ENCODE data around the gene ADGRG3. TPM values are rescaled to one million over a fixed set of nuclear protein-coding genes. Genes with fewer than 3 reads are reported as not detected.

ADGRG3 gene
- total and polyA plus RNA-seq, 11 donors = 0.12 to 1.4 (median 0.53) TPM

DNA sequence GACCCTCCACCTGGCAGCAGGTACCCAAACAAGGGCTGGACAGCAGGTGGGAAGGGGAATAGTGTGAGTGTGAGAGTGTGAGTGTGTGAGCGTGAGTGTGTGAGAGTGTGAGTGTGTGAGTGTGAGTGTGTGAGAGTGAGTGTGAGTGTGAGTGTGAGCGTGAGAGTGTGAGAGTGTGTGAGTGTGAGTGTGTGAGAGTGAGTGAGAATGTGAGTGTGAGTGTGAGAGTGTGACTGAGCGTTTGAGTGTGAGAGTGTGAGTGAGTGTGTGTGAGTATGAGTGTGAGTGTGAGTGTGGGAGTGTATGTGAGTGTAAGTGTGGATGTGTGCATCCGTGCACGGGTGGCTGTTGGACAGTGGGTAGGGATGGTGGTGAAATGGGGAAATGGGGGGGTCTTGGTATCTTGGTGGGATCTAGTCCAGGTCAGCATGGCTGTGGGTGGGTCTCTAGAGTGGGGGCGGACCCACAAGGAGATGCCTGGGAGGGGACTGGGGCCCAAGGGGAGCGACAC lies 39.3 kb upstream of the ADGRG3 start:
- peak in 1 of 4 donors; percentile 8 for ATAC-seq
- WGBS, 4 donors = 49 to 61% (median 55%) methylated on average over 6 to 7 of the region's 7 CpGs
- H3K9me3 ChIP-seq = no peaks in the 10 kb centered on the region
- intact Hi-C loops (cut with DNase I) = loop anchor here in 2 of 10 donors (1.0 to 2.0 kb wide), 2 partner anchors 20 kb away; no protein-coding TSS in a partner anchor
- H3K27me3 ChIP-seq = peaks cover 0 to 17% (median 0%) of the 10 kb centered on the region in 9 donors
- peak overlapping the region; percentile 70 to 93 (median 85) for H3K27ac ChIP-seq
- no peak for DNase-seq
- peak overlapping the region; percentile 42 to 65 (median 59) for H3K4me3 ChIP-seq
- H3K36me3 ChIP-seq = no peaks in the 10 kb centered on the region
- TF ChIP-seq POLR2A (IDR thresholded peaks at IDR 0.05) = no peak
- no peak for TF ChIP-seq CTCF (IDR thresholded peaks at IDR 0.05)
- H3K4me1 ChIP-seq = peaks cover 5 to 54% (median 32%) of the 10 kb centered on the region in 12 donors

DNA sequence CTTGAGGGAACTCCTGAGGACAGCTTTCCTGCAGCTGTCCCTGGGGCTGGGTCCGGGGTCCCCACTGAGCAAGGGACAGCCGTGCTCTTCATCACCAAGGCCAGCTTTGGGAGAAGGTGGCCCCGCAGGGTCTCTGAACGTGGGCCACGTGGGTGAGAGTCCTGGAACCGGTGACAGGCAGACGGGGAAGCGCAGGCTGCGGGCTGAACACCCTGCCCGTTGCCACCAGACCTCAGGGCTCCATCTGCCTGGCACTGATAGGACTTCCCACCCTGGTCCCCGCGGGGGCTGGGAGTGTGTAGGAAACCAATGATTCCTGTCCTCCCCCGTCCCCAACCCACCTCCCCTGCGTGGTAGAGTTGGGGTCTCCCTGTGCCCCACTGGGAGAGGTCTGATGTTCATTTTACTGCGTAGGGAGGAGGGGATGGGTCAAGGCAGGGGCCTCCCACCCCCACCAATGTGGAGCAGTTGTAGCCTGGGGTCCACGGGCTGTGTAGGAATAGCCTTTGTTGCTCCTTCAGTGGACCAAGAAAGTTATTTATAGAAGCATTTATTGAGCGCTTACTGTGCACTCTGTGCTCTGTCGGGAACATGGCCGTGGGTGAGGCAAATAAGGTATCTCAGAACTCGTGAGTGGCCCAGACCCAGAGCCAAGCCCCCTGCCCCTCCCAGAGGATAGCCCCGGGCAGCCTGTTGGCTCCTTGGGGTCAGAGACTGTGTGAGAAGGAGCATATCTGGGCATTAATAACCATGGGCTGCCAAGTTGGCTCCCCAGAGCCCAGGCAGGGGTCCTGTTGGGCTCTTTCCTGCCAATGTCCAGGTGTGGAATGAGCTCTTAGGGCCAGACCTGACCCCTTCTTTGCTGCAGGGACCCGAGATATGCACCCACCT lies 38.3 kb upstream of the ADGRG3 start:
- ATAC-seq (no peak), DNase-seq (no peak)
- intact Hi-C loops (cut with DNase I) = loop anchor here in 1 of 10 donors (2.0 kb wide), 1 partner anchor 19 kb away; no protein-coding TSS in a partner anchor
- Histone ChIP-seq H3K27me3 (peaks cover 0 to 17% (median 0%) of the 10 kb centered on the region in 9 donors), H3K36me3 (no peaks in the 10 kb centered on the region), H3K4me3 (peak overlapping the region; percentile 42 to 65 (median 59)), H3K27ac (peak overlapping the region; percentile 70 to 93 (median 85)), H3K9me3 (no peaks in the 10 kb centered on the region), H3K4me1 (peaks cover 5 to 54% (median 39%) of the 10 kb centered on the region in 12 donors)
- no peak for TF ChIP-seq CTCF (IDR thresholded peaks at IDR 0.05)
- no peak for TF ChIP-seq POLR2A (IDR thresholded peaks at IDR 0.05)
- 36 to 45% (median 42%) methylated on average over 15 to 22 of the region's 22 CpGs for WGBS, 4 donors

DNA sequence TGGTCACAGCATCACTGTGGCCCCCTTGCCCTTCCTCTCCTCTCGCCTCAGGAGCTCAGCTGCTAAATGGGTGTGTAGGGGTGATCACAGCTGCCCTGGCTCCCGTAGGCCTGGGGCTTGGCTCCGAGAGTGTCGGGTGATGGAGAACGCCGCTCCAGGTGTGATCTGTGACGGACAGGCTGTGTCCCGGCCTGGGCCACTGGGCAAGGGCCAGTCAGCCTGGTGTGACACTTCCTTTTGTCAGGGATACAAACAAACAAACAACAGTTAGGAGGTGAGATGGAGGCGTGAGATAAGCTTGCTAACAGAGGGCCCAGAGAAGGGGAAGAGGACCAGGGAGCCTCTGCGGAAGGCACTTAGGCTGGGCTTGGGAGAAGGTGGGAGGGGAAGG lies 37.7 kb upstream of the ADGRG3 start:
- WGBS, 4 donors = 53 to 63% (median 57%) methylated on average over 8 to 10 of the region's 10 CpGs
- H3K36me3 ChIP-seq = no peaks in the 10 kb centered on the region
- H3K27me3 ChIP-seq = peaks cover 0 to 17% (median 0%) of the 10 kb centered on the region in 9 donors
- ATAC-seq (no peak), DNase-seq (no peak)
- intact Hi-C loops (cut with DNase I) = no loop called here
- peaks cover 5 to 54% (median 45%) of the 10 kb centered on the region in 12 donors for H3K4me1 ChIP-seq
- peak overlapping the region; percentile 13 to 65 (median 59) for H3K4me3 ChIP-seq
- TF ChIP-seq CTCF (IDR thresholded peaks at IDR 0.05) = no peak
- no peak for TF ChIP-seq POLR2A (IDR thresholded peaks at IDR 0.05)
- H3K27ac ChIP-seq = peak overlapping the region; percentile 70 to 93 (median 85)
- no peaks in the 10 kb centered on the region for H3K9me3 ChIP-seq
